ENCODE data around the gene OR8D2. TPM values are rescaled to one million over a fixed set of nuclear protein-coding genes. Genes with fewer than 3 reads are reported as not detected.
"Not testable (repeated sequence)": the region's sequence is repeated elsewhere in the genome, so short reads cannot be mapped to it uniquely, and the experiment has no call there.

Gene OR8D2
- total RNA-seq, 4 donors from 2014 or later = not detected

- H3K4me1 ChIP-seq = no peaks in the 10 kb centered on the region
- H3K36me3 ChIP-seq = no peaks in the 10 kb centered on the region
- no peak overlapping the region for H3K27ac ChIP-seq
- H3K27me3 ChIP-seq = no peaks in the 10 kb centered on the region
- no peak for TF ChIP-seq CTCF (IDR thresholded peaks at IDR 0.05)
- no peak for TF ChIP-seq EP300 (IDR thresholded peaks at IDR 0.05)
- TF ChIP-seq POLR2A (IDR thresholded peaks at IDR 0.05) = no peak
- TF ChIP-seq POLR2AphosphoS5 (IDR thresholded peaks at IDR 0.05) = no peak
- H3K4me3 ChIP-seq = no peak overlapping the region
- no peak for ATAC-seq
- no CpG with 5 or more reads among the region's 3 CpGs for WGBS, 2 donors (ENCODE audit: low coverage in 1 of 2)
- peaks cover 0 to 4% (median 0%) of the 10 kb centered on the region in 3 donors for H3K9me3 ChIP-seq
These were observed 42.8 kb downstream of the OR8D2 start for GRCh38 chr11:124277207-124277606.

GRCh38 chr11:124276081-124276480 is 43.9 kb downstream of the OR8D2 start:
- H3K4me1 ChIP-seq = no peaks in the 10 kb centered on the region
- WGBS, 2 donors (ENCODE audit: low coverage in 1 of 2) = 24 to 67% methylated on average over 1 of the region's 1 CpG
- no peaks in the 10 kb centered on the region for H3K36me3 ChIP-seq
- no peak overlapping the region for H3K4me3 ChIP-seq
- no peaks in the 10 kb centered on the region for H3K9me3 ChIP-seq
- no peak for ATAC-seq
- no peak overlapping the region for H3K27ac ChIP-seq
- no peak for TF ChIP-seq CTCF (IDR thresholded peaks at IDR 0.05)
- TF ChIP-seq POLR2AphosphoS5 (IDR thresholded peaks at IDR 0.05) = no peak
- no peak for TF ChIP-seq EP300 (IDR thresholded peaks at IDR 0.05)
- no peak for TF ChIP-seq POLR2A (IDR thresholded peaks at IDR 0.05)
- H3K27me3 ChIP-seq = no peaks in the 10 kb centered on the region

GRCh38 chr11:124274000-124274399 is 46.0 kb downstream of the OR8D2 start:
- no peak for TF ChIP-seq POLR2A (IDR thresholded peaks at IDR 0.05)
- H3K4me3 ChIP-seq = no peak overlapping the region
- no peak overlapping the region for H3K27ac ChIP-seq
- 95 to 100% methylated on average over 1 to 2 of the region's 2 CpGs for WGBS, 2 donors (ENCODE audit: low coverage in 1 of 2)
- H3K4me1 ChIP-seq = no peaks in the 10 kb centered on the region
- ATAC-seq = no peak
- no peaks in the 10 kb centered on the region for H3K27me3 ChIP-seq
- H3K9me3 ChIP-seq = no peaks in the 10 kb centered on the region
- no peaks in the 10 kb centered on the region for H3K36me3 ChIP-seq

- not testable (repeated sequence) for H3K27ac ChIP-seq, H3K36me3 ChIP-seq, ATAC-seq, H3K4me3 ChIP-seq, H3K9me3 ChIP-seq, H3K27me3 ChIP-seq, H3K4me1 ChIP-seq
- 40 to 50% methylated on average over 1 to 6 of the region's 7 CpGs for WGBS, 2 donors (ENCODE audit: low coverage in 1 of 2)
These were observed 49.1 kb downstream of the OR8D2 start for GRCh38 chr11:124270886-124271285.

Other genes starting within 250 kb of the OR8D2 start
- 10 to 100 TPM; 13.4 to 23.0 (median 18.6) TPM for gene VWA5A, start 204.7 kb downstream of the OR8D2 start, total RNA-seq
- not detected for gene OR10D3, start 136.9 kb downstream of the OR8D2 start, total RNA-seq
- gene OR8G1, start 79.1 kb downstream of the OR8D2 start, total RNA-seq = not detected
- not detected for gene OR8G5, start 63.8 kb downstream of the OR8D2 start, total RNA-seq
- gene OR8D1, start 6.2 kb downstream of the OR8D2 start, total RNA-seq = not detected
- not detected for gene OR8B2, start 64.3 kb upstream of the OR8D2 start, total RNA-seq
- not detected for gene OR8B3, start 78.8 kb upstream of the OR8D2 start, total RNA-seq
- not detected for gene OR8B4, start 104.7 kb upstream of the OR8D2 start, total RNA-seq
- not detected for gene OR8B8, start 125.5 kb upstream of the OR8D2 start, total RNA-seq
- not detected for gene OR8B12, start 223.5 kb upstream of the OR8D2 start, total RNA-seq
- not detected for gene OR8A1, start 249.8 kb upstream of the OR8D2 start, total RNA-seq